ENCODE measurements around the gene TTLL3. TPM values are rescaled to one million over a fixed set of nuclear protein-coding genes. Genes with fewer than 3 reads are reported as not detected.

The TTLL3 gene
- total RNA-seq, 4 donors from 2014 or later: 42.4 to 594 (median 143) TPM

DNA sequence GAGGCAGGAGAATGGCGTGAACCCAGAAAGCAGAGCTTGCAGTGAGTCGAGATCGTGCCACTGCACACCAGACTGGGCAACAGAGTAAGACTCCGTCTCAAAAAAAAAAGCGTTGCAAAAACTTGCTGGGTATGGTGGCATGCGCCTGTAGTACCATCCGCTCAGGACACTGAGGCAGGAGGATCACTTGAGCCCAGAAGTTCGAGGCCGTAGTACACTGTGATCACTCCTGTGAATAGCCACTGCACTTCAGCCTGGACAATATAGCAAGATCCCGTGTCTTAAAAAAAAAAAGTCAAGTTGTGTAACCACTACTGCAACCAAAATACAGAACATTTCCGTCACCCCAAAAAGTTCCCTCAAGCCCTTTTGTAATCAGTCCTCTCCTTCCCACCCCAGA, 15.7 kb upstream of the TTLL3 start:
- peaks cover 0 to 31% (median 13%) of the 10 kb centered on the region in 4 donors for H3K4me1 ChIP-seq
- DNase-seq: peak in 1 of 3 donors; percentile 11
- peak overlapping the region in 1 of 4 donors; percentile 65 for H3K27ac ChIP-seq
- H3K36me3 ChIP-seq: peaks cover 0 to 49% (median 0%) of the 10 kb centered on the region in 3 donors
- TF ChIP-seq CTCF (IDR thresholded peaks at IDR 0.05): no peak
- no peak for TF ChIP-seq POLR2A (IDR thresholded peaks at IDR 0.05)
- peak overlapping the region in 1 of 4 donors; percentile 94 for H3K4me3 ChIP-seq
- H3K27me3 ChIP-seq: no peaks in the 10 kb centered on the region
- H3K9me3 ChIP-seq: no peaks in the 10 kb centered on the region

DNA sequence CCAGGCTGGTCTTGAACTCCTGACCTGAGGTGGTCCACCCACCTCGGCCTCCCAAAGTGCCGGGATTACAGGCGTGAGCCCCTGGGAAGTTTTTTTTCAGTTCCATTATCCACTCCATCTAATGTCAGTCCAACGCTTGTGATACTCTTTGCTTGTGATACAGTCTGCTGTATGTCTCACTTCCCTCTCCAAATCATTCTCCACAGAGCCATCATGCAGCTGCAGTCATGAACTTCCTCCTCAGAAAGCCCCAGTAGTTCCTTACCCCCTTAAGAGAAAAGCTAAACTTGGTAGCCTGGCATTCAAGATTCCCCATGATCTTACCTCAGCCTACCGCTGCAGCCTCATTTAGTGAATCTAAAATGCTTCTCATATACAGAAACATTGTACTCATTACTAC, 14.9 kb upstream of the TTLL3 start:
- Histone ChIP-seq H3K4me1 (peaks cover 0 to 31% (median 13%) of the 10 kb centered on the region in 4 donors), H3K9me3 (no peaks in the 10 kb centered on the region), H3K27ac (peak overlapping the region in 1 of 4 donors; percentile 65), H3K36me3 (peaks cover 0 to 49% (median 0%) of the 10 kb centered on the region in 3 donors), H3K4me3 (no peak overlapping the region), H3K27me3 (no peaks in the 10 kb centered on the region)
- DNase-seq: peak in 1 of 3 donors; percentile 0
- TF ChIP-seq CTCF (IDR thresholded peaks at IDR 0.05) (no peak), POLR2A (IDR thresholded peaks at IDR 0.05) (no peak)

GRCh38 chr3:9797196-9797945, 12.7 kb upstream of the TTLL3 start:
- Histone ChIP-seq H3K27me3 (no peaks in the 10 kb centered on the region), H3K36me3 (peaks cover 0 to 61% (median 0%) of the 10 kb centered on the region in 3 donors), H3K27ac (no peak overlapping the region), H3K9me3 (no peaks in the 10 kb centered on the region), H3K4me1 (peaks cover 0 to 19% (median 11%) of the 10 kb centered on the region in 4 donors), H3K4me3 (no peak overlapping the region)
- no peak for TF ChIP-seq POLR2A (IDR thresholded peaks at IDR 0.05)
- TF ChIP-seq CTCF (IDR thresholded peaks at IDR 0.05): no peak
- peak in 1 of 3 donors; percentile 15 for DNase-seq

GRCh38 chr3:9800529-9800928, 9.5 kb upstream of the TTLL3 start:
- Histone ChIP-seq H3K9me3 (no peaks in the 10 kb centered on the region), H3K27ac (no peak overlapping the region), H3K27me3 (no peaks in the 10 kb centered on the region), H3K4me1 (peaks cover 0 to 4% (median 0%) of the 10 kb centered on the region in 4 donors), H3K4me3 (no peak overlapping the region), H3K36me3 (peaks cover 0 to 86% (median 0%) of the 10 kb centered on the region in 3 donors)
- DNase-seq: no peak
- TF ChIP-seq POLR2A (IDR thresholded peaks at IDR 0.05) (no peak), CTCF (IDR thresholded peaks at IDR 0.05) (peak in 2 of 6 experiments; percentile 20 to 41)

DNA sequence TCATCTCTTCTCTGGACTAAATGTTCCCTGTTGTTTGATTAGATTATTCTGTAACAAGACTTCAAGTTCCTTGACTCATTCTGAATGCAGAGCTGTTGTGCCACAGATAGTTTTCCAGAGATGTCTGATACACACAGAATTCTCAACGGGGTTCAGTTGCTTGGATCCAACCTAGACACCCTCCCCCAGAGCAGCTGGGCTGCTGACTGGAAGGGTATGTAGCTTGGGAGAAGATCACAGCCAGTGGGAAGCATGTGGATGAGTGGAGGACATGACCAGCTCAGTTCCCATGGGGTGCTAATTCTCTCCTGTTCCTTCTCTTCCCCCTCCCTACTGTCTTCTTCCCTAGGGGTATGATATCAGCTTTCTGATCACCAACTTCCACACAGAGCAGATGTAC, 6.6 kb upstream of the TTLL3 start:
- no peak for TF ChIP-seq POLR2A (IDR thresholded peaks at IDR 0.05)
- TF ChIP-seq CTCF (IDR thresholded peaks at IDR 0.05): no peak
- H3K4me1 ChIP-seq: peaks cover 0 to 5% (median 0%) of the 10 kb centered on the region in 4 donors
- no peak overlapping the region for H3K27ac ChIP-seq
- H3K9me3 ChIP-seq: no peaks in the 10 kb centered on the region
- H3K27me3 ChIP-seq: no peaks in the 10 kb centered on the region
- peaks cover 0 to 81% (median 0%) of the 10 kb centered on the region in 3 donors for H3K36me3 ChIP-seq
- DNase-seq: no peak
- H3K4me3 ChIP-seq: no peak overlapping the region

Measured in Peyer's patch (tissue), 4 donors.